ENCODE results near the gene CALML5.

Gene CALML5

GRCh38 chr10:5498791-5499492, 428 bp downstream of the CALML5 start:
- peak; percentile 54 for DNase-seq

- DNase-seq: peak; percentile 43
Measured at GRCh38 chr10:5497948-5498730, 1.2 kb downstream of the CALML5 start.

GRCh38 chr10:5497289-5497688, 2.1 kb downstream of the CALML5 start:
- DNase-seq: peak; percentile 23

- peak; percentile 55 for DNase-seq
Measured at GRCh38 chr10:5496261-5497250, 2.8 kb downstream of the CALML5 start.

- no peak for DNase-seq
Measured at GRCh38 chr10:5494611-5495010, 4.8 kb downstream of the CALML5 start.

GRCh38 chr10:5493691-5494090, 5.7 kb downstream of the CALML5 start:
- no peak for DNase-seq

GRCh38 chr10:5492929-5493576, 6.3 kb downstream of the CALML5 start:
- no peak for DNase-seq

- no peak for DNase-seq
Measured at GRCh38 chr10:5492322-5492855, 7.0 kb downstream of the CALML5 start.

GRCh38 chr10:5491477-5491876, 7.9 kb downstream of the CALML5 start:
- DNase-seq: no peak

GRCh38 chr10:5490698-5491464, 8.5 kb downstream of the CALML5 start:
- no peak for DNase-seq

- no peak for DNase-seq
Measured at GRCh38 chr10:5490032-5490431, 9.3 kb downstream of the CALML5 start.

GRCh38 chr10:5488272-5489161, 10.9 kb downstream of the CALML5 start:
- DNase-seq: no peak

- no peak for DNase-seq
Measured at GRCh38 chr10:5486853-5487235, 12.5 kb downstream of the CALML5 start.

- no peak for DNase-seq
Measured at GRCh38 chr10:5485948-5486852, 13.2 kb downstream of the CALML5 start.

- DNase-seq: no peak
Measured at GRCh38 chr10:5485290-5485689, 14.1 kb downstream of the CALML5 start.

- no peak for DNase-seq
Measured at GRCh38 chr10:5484205-5484604, 15.2 kb downstream of the CALML5 start.

- peak; percentile 41 for DNase-seq
Measured at GRCh38 chr10:5482016-5482415, 17.4 kb downstream of the CALML5 start.

GRCh38 chr10:5481121-5481520, 18.2 kb downstream of the CALML5 start:
- no peak for DNase-seq

Data from islet precursor cell (in vitro differentiated cells).